ENCODE measurements around the gene TBC1D22A. TPM values are rescaled to one million over a fixed set of nuclear protein-coding genes. Genes with fewer than 3 reads are reported as not detected.

Gene TBC1D22A
- total RNA-seq, 4 donors from 2014 or later = 9.2 to 45.3 (median 22.8) TPM

DNA sequence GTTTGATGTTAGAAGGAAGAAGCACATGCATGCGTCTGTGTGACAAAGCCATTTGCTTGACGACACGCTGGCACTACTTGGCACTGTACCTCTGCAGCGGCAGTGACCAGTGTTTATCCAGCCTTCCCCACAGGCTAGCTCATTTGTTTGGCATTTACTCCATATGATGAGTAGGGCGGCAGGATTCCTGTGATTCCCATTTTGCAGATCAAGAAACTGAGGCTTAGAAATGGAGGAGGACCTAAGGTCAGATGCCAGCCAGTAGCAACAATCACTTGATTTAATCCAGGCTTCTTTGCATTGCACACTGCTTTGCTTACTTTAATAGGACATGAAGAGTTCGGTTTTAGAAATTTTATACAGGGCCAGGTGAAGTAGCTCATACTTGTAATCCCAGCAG, 45.0 kb downstream of the TBC1D22A start:
- DNase-seq = no peak
- Histone ChIP-seq H3K36me3 (no peaks in the 10 kb centered on the region), H3K4me1 (no peaks in the 10 kb centered on the region), H3K27me3 (no peaks in the 10 kb centered on the region), H3K4me3 (no peak overlapping the region), H3K27ac (no peak overlapping the region), H3K9me3 (no peaks in the 10 kb centered on the region)
- TF ChIP-seq CTCF (IDR thresholded peaks at IDR 0.05) (no peak), POLR2A (IDR thresholded peaks at IDR 0.05) (no peak)
- intact Hi-C loops (cut with DNase I; ENCODE audit: low total_unique reads) = no loop called here

- no peaks in the 10 kb centered on the region for H3K4me1 ChIP-seq
- H3K36me3 ChIP-seq = no peaks in the 10 kb centered on the region
- TF ChIP-seq CTCF (IDR thresholded peaks at IDR 0.05) = no peak
- no peak for TF ChIP-seq POLR2A (IDR thresholded peaks at IDR 0.05)
- no peak overlapping the region for H3K4me3 ChIP-seq
- no peaks in the 10 kb centered on the region for H3K27me3 ChIP-seq
- no peaks in the 10 kb centered on the region for H3K9me3 ChIP-seq
- no peak overlapping the region for H3K27ac ChIP-seq
- intact Hi-C loops (cut with DNase I; ENCODE audit: low total_unique reads) = no loop called here
- DNase-seq = no peak
Measured at GRCh38 chr22:46809153-46809885, 46.9 kb downstream of the TBC1D22A start.

DNA sequence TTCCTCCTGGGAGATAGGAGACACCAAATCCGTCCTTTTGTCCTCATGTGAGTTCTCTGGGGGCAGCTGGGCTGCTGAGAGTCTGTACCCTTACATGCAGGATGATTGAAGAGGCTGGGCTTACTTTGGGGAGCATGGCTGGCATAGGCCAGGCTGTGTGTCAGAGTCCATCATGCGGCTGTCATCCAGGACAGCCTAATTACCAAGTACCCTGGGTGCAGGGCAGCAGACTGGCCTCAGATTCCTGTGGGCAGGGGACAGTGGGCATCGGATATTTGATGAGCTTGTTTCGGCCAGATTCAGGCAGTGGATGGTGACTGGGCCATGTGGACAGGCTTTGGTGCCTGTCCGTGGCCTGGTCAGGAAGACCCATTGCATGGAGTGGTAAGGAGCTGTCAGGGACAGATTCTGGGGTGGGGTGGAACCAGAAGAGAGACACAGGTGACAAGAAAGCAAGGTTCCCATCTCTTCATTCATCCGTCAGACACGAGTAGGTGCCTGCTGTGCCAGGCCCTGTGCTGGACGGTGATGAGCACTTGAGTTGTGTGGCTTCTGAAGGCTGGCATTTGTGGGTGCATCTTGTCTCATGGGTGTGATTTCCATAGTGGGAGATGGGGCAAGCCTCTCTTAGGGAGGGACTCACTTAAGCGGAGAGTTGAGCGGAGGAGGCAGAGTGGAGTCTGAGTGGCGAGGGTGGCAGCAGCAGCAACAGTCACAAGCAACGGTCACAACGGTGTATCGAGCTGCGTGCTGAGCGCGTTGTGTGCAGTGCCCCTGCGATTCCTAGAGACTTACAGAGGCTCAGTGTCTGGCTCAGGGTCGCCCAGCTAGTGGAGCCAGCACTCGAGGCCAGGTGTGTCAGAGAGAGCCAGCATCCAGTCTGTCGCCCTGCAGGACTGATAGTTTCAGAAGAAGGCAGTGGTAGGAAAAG, 48.7 kb downstream of the TBC1D22A start:
- Histone ChIP-seq H3K27ac (no peak overlapping the region), H3K4me3 (no peak overlapping the region), H3K36me3 (no peaks in the 10 kb centered on the region), H3K4me1 (no peaks in the 10 kb centered on the region), H3K27me3 (no peaks in the 10 kb centered on the region), H3K9me3 (no peaks in the 10 kb centered on the region)
- no peak for TF ChIP-seq POLR2A (IDR thresholded peaks at IDR 0.05)
- no peak for TF ChIP-seq CTCF (IDR thresholded peaks at IDR 0.05)
- no peak for DNase-seq
- intact Hi-C loops (cut with DNase I; ENCODE audit: low total_unique reads) = no loop called here

- DNase-seq = no peak
- TF ChIP-seq POLR2A (IDR thresholded peaks at IDR 0.05) (no peak), CTCF (IDR thresholded peaks at IDR 0.05) (no peak)
- Histone ChIP-seq H3K27me3 (no peaks in the 10 kb centered on the region), H3K36me3 (no peaks in the 10 kb centered on the region), H3K9me3 (no peaks in the 10 kb centered on the region), H3K4me1 (no peaks in the 10 kb centered on the region), H3K4me3 (no peak overlapping the region), H3K27ac (no peak overlapping the region)
- intact Hi-C loops (cut with DNase I; ENCODE audit: low total_unique reads) = no loop called here
Measured at GRCh38 chr22:46812034-46812605, 49.7 kb downstream of the TBC1D22A start.

- TF ChIP-seq POLR2A (IDR thresholded peaks at IDR 0.05) = no peak
- no peak for TF ChIP-seq CTCF (IDR thresholded peaks at IDR 0.05)
- H3K27me3 ChIP-seq = no peaks in the 10 kb centered on the region
- intact Hi-C loops (cut with DNase I; ENCODE audit: low total_unique reads) = no loop called here
- no peaks in the 10 kb centered on the region for H3K9me3 ChIP-seq
- DNase-seq = no peak
- H3K4me3 ChIP-seq = no peak overlapping the region
- H3K4me1 ChIP-seq = no peaks in the 10 kb centered on the region
- no peaks in the 10 kb centered on the region for H3K36me3 ChIP-seq
- H3K27ac ChIP-seq = no peak overlapping the region
Measured at GRCh38 chr22:46812788-46813187, 50.3 kb downstream of the TBC1D22A start.
